Measurements from ENCODE around the gene ANKRD50. TPM values are rescaled to one million over a fixed set of nuclear protein-coding genes. Genes with fewer than 3 reads are reported as not detected.

The ANKRD50 gene
- total and polyA plus RNA-seq, 5 donors from 2014 or later = 0.07 to 0.39 (median 0.17) TPM; not detected in 2

DNA sequence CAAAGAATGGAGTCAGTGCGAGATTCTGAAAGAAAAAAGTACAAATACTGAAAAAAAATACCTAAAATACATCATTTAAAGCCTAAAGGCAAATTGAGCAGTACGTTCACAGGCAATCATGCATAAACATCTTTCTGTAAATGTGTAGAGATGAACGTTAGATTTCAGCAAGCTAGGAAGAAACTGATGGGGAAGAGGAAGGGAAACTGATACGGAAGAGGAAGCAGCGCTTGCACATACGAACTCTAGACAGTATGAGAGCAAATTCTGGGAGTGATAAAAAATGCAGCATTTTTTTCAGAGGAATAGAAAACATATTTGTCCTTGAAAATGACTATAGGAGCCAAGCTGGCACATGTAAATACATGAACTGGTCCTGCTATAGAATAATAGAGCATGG is 9.4 kb downstream of the ANKRD50 start:
- Mint-ChIP-seq H3K4me3 (no peak overlapping the region), H3K27me3 (no peaks in the 10 kb centered on the region), H3K27ac (no peak overlapping the region), H3K9me3 (peaks cover 0 to 8% (median 0%) of the 10 kb centered on the region in 7 donors), H3K36me3 (no peaks in the 10 kb centered on the region), H3K4me1 (no peaks in the 10 kb centered on the region)
- Histone ChIP-seq H3K36me3 (ENCODE audit: control insufficient read depth, insufficient read depth, low read length) (no peaks in the 10 kb centered on the region), H3K4me1 (ENCODE audit: control insufficient read depth, insufficient read depth, low read length, poor library complexity, severe bottlenecking) (no peaks in the 10 kb centered on the region), H3K27me3 (ENCODE audit: control insufficient read depth, insufficient read depth, low read length) (no peaks in the 10 kb centered on the region), H3K9me3 (ENCODE audit: control insufficient read depth in 2 of 2, low read length in 2 of 2) (no peaks in the 10 kb centered on the region), H3K4me3 (ENCODE audit: low read depth, low read length) (no peak overlapping the region), H3K27ac (ENCODE audit: insufficient read depth, low read length, poor library complexity, severe bottlenecking) (no peak overlapping the region)
- DNase-seq (no peak), ATAC-seq (ENCODE audit: low read depth in 2 of 2) (no peak)

GRCh38 chr4:124697441-124697840 is 15.1 kb downstream of the ANKRD50 start:
- no peaks in the 10 kb centered on the region for H3K36me3 Mint-ChIP-seq
- no peak overlapping the region for H3K4me3 Mint-ChIP-seq
- H3K9me3 ChIP-seq (ENCODE audit: control insufficient read depth in 2 of 2, low read length in 2 of 2) = no peaks in the 10 kb centered on the region
- H3K27ac ChIP-seq (ENCODE audit: insufficient read depth, low read length, poor library complexity, severe bottlenecking) = no peak overlapping the region
- H3K27ac Mint-ChIP-seq = no peak overlapping the region
- no peaks in the 10 kb centered on the region for H3K4me1 ChIP-seq (ENCODE audit: control insufficient read depth, insufficient read depth, low read length, poor library complexity, severe bottlenecking)
- DNase-seq (no peak), ATAC-seq (ENCODE audit: low read depth in 2 of 2) (no peak)
- no peaks in the 10 kb centered on the region for H3K27me3 Mint-ChIP-seq
- H3K36me3 ChIP-seq (ENCODE audit: control insufficient read depth, insufficient read depth, low read length) = no peaks in the 10 kb centered on the region
- no peaks in the 10 kb centered on the region for H3K27me3 ChIP-seq (ENCODE audit: control insufficient read depth, insufficient read depth, low read length)
- no peak overlapping the region for H3K4me3 ChIP-seq (ENCODE audit: low read depth, low read length)
- no peaks in the 10 kb centered on the region for H3K4me1 Mint-ChIP-seq
- H3K9me3 Mint-ChIP-seq = peaks cover 0 to 12% (median 2%) of the 10 kb centered on the region in 7 donors

DNA sequence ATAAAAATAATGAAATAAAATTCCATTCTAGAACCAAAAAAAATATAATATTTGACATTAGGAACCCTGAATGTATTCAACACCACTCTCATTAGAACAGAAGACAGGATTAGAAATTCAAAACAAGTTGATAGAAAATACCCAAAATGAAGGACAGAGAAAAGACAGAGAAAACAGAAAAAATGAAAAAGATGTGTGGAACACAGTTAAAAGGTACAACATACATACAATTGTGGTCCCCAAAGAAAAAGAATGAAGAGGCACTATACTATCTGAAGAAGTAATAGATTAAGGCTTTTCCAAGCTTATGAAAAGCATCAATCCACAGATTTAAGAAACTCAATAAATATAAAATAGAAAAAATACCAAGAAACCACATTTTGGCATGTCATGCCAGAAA is 16.4 kb downstream of the ANKRD50 start:
- ATAC-seq (ENCODE audit: low read depth in 2 of 2) (no peak), DNase-seq (no peak)
- Mint-ChIP-seq H3K27me3 (no peaks in the 10 kb centered on the region), H3K4me3 (no peak overlapping the region), H3K36me3 (peaks cover 3% of the 10 kb centered on the region), H3K27ac (no peak overlapping the region), H3K4me1 (no peaks in the 10 kb centered on the region), H3K9me3 (peaks cover 0 to 12% (median 2%) of the 10 kb centered on the region in 7 donors)
- Histone ChIP-seq H3K36me3 (ENCODE audit: control insufficient read depth, insufficient read depth, low read length) (no peaks in the 10 kb centered on the region), H3K9me3 (ENCODE audit: control insufficient read depth in 2 of 2, low read length in 2 of 2) (no peaks in the 10 kb centered on the region), H3K4me1 (ENCODE audit: control insufficient read depth, insufficient read depth, low read length, poor library complexity, severe bottlenecking) (no peaks in the 10 kb centered on the region), H3K27ac (ENCODE audit: insufficient read depth, low read length, poor library complexity, severe bottlenecking) (no peak overlapping the region), H3K4me3 (ENCODE audit: low read depth, low read length) (no peak overlapping the region), H3K27me3 (ENCODE audit: control insufficient read depth, insufficient read depth, low read length) (no peaks in the 10 kb centered on the region)

DNA sequence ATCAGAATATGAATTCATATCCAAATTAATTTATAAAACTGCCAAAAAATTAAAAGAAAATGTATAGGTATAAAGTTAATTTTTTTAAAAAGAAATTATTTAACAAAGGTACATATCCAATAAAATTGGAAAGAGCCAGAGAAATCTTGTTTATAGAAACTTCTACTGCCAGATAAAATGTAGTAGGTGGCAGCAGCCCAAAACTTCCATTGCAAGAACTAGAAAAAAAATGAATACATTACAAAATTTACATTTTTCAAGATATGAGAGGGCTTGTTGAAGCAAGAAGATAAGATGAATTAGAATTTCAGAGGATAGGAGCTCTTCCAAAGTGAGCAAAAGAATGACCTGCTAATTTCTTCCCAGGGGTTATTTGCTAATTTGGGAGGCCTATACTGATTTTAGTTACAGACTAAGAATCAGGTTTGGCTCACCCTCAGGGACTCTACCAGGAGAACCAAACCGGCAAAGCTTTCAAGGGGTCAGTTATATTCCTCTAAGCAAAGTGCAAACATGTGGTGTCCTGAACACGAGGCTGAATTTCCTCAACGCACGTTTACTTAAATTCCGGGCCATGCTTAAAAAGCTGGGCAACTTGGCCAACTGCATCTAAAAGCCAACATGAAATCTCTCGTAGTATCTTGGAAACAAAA is 17.5 kb downstream of the ANKRD50 start:
- no peaks in the 10 kb centered on the region for H3K27me3 Mint-ChIP-seq
- Histone ChIP-seq H3K36me3 (ENCODE audit: control insufficient read depth, insufficient read depth, low read length) (no peaks in the 10 kb centered on the region), H3K4me1 (ENCODE audit: control insufficient read depth, insufficient read depth, low read length, poor library complexity, severe bottlenecking) (no peaks in the 10 kb centered on the region), H3K4me3 (ENCODE audit: low read depth, low read length) (no peak overlapping the region), H3K9me3 (ENCODE audit: control insufficient read depth in 2 of 2, low read length in 2 of 2) (no peaks in the 10 kb centered on the region), H3K27me3 (ENCODE audit: control insufficient read depth, insufficient read depth, low read length) (no peaks in the 10 kb centered on the region), H3K27ac (ENCODE audit: insufficient read depth, low read length, poor library complexity, severe bottlenecking) (no peak overlapping the region)
- H3K9me3 Mint-ChIP-seq = peaks cover 0 to 12% (median 3%) of the 10 kb centered on the region in 7 donors
- no peak for DNase-seq
- peaks cover 3% of the 10 kb centered on the region for H3K36me3 Mint-ChIP-seq
- H3K4me3 Mint-ChIP-seq = no peak overlapping the region
- no peak for ATAC-seq (ENCODE audit: low read depth in 2 of 2)
- H3K27ac Mint-ChIP-seq = no peak overlapping the region
- H3K4me1 Mint-ChIP-seq = no peaks in the 10 kb centered on the region

- H3K4me1 ChIP-seq (ENCODE audit: control insufficient read depth, insufficient read depth, low read length, poor library complexity, severe bottlenecking) = no peaks in the 10 kb centered on the region
- no peak overlapping the region for H3K27ac ChIP-seq (ENCODE audit: insufficient read depth, low read length, poor library complexity, severe bottlenecking)
- Mint-ChIP-seq H3K4me1 (no peaks in the 10 kb centered on the region), H3K9me3 (peaks cover 0 to 12% (median 2%) of the 10 kb centered on the region in 7 donors), H3K36me3 (peaks cover 3% of the 10 kb centered on the region), H3K27me3 (no peaks in the 10 kb centered on the region), H3K27ac (no peak overlapping the region), H3K4me3 (no peak overlapping the region)
- ATAC-seq (ENCODE audit: low read depth in 2 of 2) = no peak
- H3K4me3 ChIP-seq (ENCODE audit: low read depth, low read length) = no peak overlapping the region
- DNase-seq = no peak
- H3K9me3 ChIP-seq (ENCODE audit: control insufficient read depth in 2 of 2, low read length in 2 of 2) = no peaks in the 10 kb centered on the region
- H3K36me3 ChIP-seq (ENCODE audit: control insufficient read depth, insufficient read depth, low read length) = no peaks in the 10 kb centered on the region
- no peaks in the 10 kb centered on the region for H3K27me3 ChIP-seq (ENCODE audit: control insufficient read depth, insufficient read depth, low read length)
These were observed 18.2 kb downstream of the ANKRD50 start for GRCh38 chr4:124694306-124694705.

- DNase-seq (no peak), ATAC-seq (ENCODE audit: low read depth in 2 of 2) (no peak)
- H3K4me1 ChIP-seq (ENCODE audit: control insufficient read depth, insufficient read depth, low read length, poor library complexity, severe bottlenecking) = no peaks in the 10 kb centered on the region
- no peak overlapping the region for H3K27ac Mint-ChIP-seq
- H3K9me3 Mint-ChIP-seq = peaks cover 0 to 7% (median 3%) of the 10 kb centered on the region in 7 donors
- no peaks in the 10 kb centered on the region for H3K4me1 Mint-ChIP-seq
- no peaks in the 10 kb centered on the region for H3K27me3 Mint-ChIP-seq
- H3K27me3 ChIP-seq (ENCODE audit: control insufficient read depth, insufficient read depth, low read length) = no peaks in the 10 kb centered on the region
- H3K27ac ChIP-seq (ENCODE audit: insufficient read depth, low read length, poor library complexity, severe bottlenecking) = no peak overlapping the region
- H3K9me3 ChIP-seq (ENCODE audit: control insufficient read depth in 2 of 2, low read length in 2 of 2) = no peaks in the 10 kb centered on the region
- no peak overlapping the region for H3K4me3 Mint-ChIP-seq
- H3K36me3 Mint-ChIP-seq = peaks cover 3% of the 10 kb centered on the region
- no peaks in the 10 kb centered on the region for H3K36me3 ChIP-seq (ENCODE audit: control insufficient read depth, insufficient read depth, low read length)
- H3K4me3 ChIP-seq (ENCODE audit: low read depth, low read length) = no peak overlapping the region
These were observed 20.7 kb downstream of the ANKRD50 start for GRCh38 chr4:124691801-124692200.

GRCh38 chr4:124686279-124686678 is 26.3 kb downstream of the ANKRD50 start:
- peaks cover 0 to 7% (median 0%) of the 10 kb centered on the region in 7 donors for H3K9me3 Mint-ChIP-seq
- H3K27me3 Mint-ChIP-seq = no peaks in the 10 kb centered on the region
- no peaks in the 10 kb centered on the region for H3K4me1 ChIP-seq (ENCODE audit: control insufficient read depth, insufficient read depth, low read length, poor library complexity, severe bottlenecking)
- no peaks in the 10 kb centered on the region for H3K36me3 ChIP-seq (ENCODE audit: control insufficient read depth, insufficient read depth, low read length)
- H3K4me3 ChIP-seq (ENCODE audit: low read depth, low read length) = no peak overlapping the region
- H3K27ac ChIP-seq (ENCODE audit: insufficient read depth, low read length, poor library complexity, severe bottlenecking) = no peak overlapping the region
- no peaks in the 10 kb centered on the region for H3K36me3 Mint-ChIP-seq
- H3K27ac Mint-ChIP-seq = no peak overlapping the region
- no peaks in the 10 kb centered on the region for H3K27me3 ChIP-seq (ENCODE audit: control insufficient read depth, insufficient read depth, low read length)
- H3K9me3 ChIP-seq (ENCODE audit: control insufficient read depth in 2 of 2, low read length in 2 of 2) = no peaks in the 10 kb centered on the region
- H3K4me3 Mint-ChIP-seq = no peak overlapping the region
- no peak for ATAC-seq (ENCODE audit: low read depth in 2 of 2)
- no peak for DNase-seq
- peaks cover 0 to 2% (median 0%) of the 10 kb centered on the region in 4 donors for H3K4me1 Mint-ChIP-seq

GRCh38 chr4:124685851-124686250 is 26.7 kb downstream of the ANKRD50 start:
- no peaks in the 10 kb centered on the region for H3K36me3 ChIP-seq (ENCODE audit: control insufficient read depth, insufficient read depth, low read length)
- Mint-ChIP-seq H3K4me1 (peaks cover 0 to 2% (median 0%) of the 10 kb centered on the region in 4 donors), H3K4me3 (no peak overlapping the region), H3K27ac (no peak overlapping the region), H3K27me3 (no peaks in the 10 kb centered on the region), H3K9me3 (peaks cover 0 to 7% (median 0%) of the 10 kb centered on the region in 7 donors), H3K36me3 (no peaks in the 10 kb centered on the region)
- DNase-seq = no peak
- no peak overlapping the region for H3K27ac ChIP-seq (ENCODE audit: insufficient read depth, low read length, poor library complexity, severe bottlenecking)
- no peaks in the 10 kb centered on the region for H3K27me3 ChIP-seq (ENCODE audit: control insufficient read depth, insufficient read depth, low read length)
- H3K4me1 ChIP-seq (ENCODE audit: control insufficient read depth, insufficient read depth, low read length, poor library complexity, severe bottlenecking) = no peaks in the 10 kb centered on the region
- H3K9me3 ChIP-seq (ENCODE audit: control insufficient read depth in 2 of 2, low read length in 2 of 2) = no peaks in the 10 kb centered on the region
- no peak for ATAC-seq (ENCODE audit: low read depth in 2 of 2)
- no peak overlapping the region for H3K4me3 ChIP-seq (ENCODE audit: low read depth, low read length)
